Cerebellar nuclear complex (tissue), 1 donor: ENCODE data around the gene TFCP2L1.
"Not testable (repeated sequence)": the region's sequence is repeated elsewhere in the genome, so short reads cannot be mapped to it uniquely, and the experiment has no call there.

Source experiments
- DNase-seq, 2 experiments: peaks; one replicate each; lab custom pipeline; 2025; lab: John Stamatoyannopoulos, UW

The TFCP2L1 gene, protein sequence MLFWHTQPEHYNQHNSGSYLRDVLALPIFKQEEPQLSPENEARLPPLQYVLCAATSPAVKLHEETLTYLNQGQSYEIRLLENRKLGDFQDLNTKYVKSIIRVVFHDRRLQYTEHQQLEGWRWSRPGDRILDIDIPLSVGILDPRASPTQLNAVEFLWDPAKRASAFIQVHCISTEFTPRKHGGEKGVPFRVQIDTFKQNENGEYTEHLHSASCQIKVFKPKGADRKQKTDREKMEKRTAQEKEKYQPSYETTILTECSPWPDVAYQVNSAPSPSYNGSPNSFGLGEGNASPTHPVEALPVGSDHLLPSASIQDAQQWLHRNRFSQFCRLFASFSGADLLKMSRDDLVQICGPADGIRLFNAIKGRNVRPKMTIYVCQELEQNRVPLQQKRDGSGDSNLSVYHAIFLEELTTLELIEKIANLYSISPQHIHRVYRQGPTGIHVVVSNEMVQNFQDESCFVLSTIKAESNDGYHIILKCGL

DNA sequence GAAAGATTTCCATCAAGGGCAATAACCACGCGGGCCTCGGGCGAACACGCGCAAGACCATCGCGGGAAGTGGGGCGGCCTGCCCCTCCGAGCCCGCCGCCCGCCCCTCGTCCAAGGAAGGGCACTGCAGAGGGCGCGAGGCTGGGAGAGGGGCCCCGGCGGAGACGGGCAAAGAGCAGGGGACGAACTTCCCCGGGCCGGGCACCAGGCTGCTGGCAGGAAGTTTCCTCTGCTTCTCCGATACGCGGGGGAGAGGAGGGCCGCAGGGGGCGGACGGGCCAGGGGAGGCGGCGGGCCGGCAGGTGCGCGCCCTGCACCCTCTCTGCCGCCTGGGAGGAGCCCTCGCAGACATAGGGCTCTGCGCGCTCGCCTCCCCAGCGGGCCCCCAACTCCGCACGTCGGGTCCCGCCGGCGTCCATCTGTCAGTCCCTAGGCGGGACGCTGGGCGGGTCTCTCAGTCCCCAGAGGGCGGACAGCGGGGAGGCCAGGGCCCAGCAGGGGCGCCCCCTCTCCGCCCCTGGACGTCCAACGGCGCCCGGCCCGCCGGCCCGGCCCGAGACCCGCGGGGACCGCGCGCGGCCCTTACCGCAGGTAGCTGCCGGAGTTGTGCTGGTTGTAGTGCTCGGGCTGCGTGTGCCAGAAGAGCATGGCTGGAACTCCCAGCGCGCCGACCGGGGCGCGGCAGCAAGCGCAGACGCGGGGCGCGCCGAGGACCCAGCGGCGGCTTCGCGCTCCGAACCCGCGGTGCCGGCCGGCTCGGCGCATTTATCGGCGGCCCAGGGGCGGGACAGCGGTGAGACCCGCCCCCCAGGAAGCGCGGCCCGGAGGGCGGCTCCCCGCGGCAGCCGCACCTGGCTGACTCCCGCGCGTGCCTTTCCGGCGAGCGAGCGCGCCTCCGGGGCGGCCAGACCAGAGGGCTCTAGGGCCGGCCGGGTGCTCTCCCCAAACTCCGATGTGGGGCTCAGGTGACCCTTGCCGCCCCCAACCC, at the start of gene TFCP2L1:
Gene TFCP2L1, minus strand, starts transcription at position 740 of the 987 bp plus-strand sequence. Its CDS starts 93 bp downstream, at position 647.
- DNase-seq, result no peak

- no peak for DNase-seq
Measured at GRCh38 chr2:121333834-121334558, 49.0 kb upstream of the TFCP2L1 start.

GRCh38 chr2:121333231-121333630, 48.2 kb upstream of the TFCP2L1 start:
- DNase-seq, result no peak

DNA sequence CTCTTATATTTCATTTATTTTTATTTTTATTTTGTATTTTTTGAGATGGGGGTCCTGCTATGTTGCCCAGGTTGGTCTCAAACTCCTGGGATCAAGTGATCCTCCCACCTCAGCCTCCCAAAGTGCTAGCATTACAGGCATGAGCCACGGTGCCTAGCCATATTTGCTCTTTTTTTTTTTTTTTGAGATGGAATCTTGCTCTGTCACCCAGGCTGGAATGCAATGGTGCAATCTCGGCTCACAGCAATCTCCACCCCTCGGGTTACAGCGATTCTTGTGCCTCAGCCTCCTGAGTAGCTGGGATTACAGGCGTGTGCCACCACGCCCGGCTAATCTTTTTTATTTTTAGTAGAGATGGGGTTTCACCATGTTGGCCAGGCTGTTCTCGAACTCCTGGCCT, 46.3 kb upstream of the TFCP2L1 start:
- DNase-seq, result not testable (repeated sequence)

DNA sequence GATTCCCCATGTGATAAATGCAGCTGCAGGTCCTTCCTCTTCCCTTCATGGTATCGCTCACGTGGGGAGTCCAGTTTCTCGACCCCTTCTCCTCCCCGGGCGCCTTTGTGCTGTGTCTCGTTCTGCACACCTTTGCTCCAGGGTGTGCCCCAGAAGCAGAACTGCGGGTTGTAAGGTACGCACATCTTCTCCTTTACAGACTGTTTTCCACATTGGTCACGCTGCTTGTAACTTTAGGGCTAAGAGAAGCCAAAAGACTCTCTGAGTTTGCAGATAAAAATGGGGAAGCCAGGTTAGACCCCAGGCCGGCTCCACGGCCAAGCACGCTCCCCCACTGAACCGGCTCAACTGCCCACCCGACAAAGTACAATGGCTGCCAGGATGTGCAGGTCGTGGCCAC, 45.9 kb upstream of the TFCP2L1 start:
- DNase-seq, result no peak

GRCh38 chr2:121329786-121330185, 44.8 kb upstream of the TFCP2L1 start:
- no peak for DNase-seq

DNA sequence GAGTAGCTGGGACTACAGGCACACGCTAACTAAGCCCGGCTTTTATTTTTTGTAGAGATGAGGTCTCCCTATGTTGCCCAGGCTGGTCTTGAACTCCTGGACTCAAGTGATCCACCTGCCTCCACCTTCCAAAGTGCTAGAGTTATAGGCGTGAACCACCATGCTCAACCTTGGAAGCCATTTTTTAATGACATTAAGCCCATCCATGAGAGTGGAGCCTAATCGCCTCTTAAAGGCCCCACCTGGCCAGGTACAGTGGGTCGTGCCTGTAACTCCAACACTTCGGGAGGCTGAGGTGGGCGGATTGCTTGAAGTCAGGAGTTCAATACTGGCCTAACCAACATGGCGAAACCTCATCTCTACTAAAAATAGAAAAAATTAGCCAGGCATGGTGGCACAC, 41.6 kb upstream of the TFCP2L1 start:
- no peak for DNase-seq

DNA sequence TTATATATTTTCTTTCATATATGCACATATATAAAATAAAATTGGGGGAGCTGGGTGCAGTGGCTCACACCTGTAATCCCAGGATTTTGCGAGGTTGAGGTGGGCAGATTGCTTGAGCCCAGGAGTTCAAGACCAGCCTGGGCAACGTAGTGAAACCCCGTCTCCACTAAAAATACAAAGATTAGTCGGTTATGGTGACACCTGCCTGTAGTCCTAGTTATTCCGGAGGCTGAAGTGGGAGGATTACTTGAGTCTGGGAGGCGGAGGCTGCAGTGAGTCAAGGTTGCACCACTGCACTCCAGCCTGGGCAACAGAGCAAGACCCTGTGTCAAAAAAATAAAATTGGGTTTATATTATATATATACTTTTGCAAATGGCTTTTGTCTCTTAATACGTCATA, 39.6 kb upstream of the TFCP2L1 start:
- DNase-seq, result no peak

GRCh38 chr2:121321476-121321875, 36.5 kb upstream of the TFCP2L1 start:
- DNase-seq, result no peak

- DNase-seq, result no peak
Measured at GRCh38 chr2:121319941-121320340, 34.9 kb upstream of the TFCP2L1 start.

DNA sequence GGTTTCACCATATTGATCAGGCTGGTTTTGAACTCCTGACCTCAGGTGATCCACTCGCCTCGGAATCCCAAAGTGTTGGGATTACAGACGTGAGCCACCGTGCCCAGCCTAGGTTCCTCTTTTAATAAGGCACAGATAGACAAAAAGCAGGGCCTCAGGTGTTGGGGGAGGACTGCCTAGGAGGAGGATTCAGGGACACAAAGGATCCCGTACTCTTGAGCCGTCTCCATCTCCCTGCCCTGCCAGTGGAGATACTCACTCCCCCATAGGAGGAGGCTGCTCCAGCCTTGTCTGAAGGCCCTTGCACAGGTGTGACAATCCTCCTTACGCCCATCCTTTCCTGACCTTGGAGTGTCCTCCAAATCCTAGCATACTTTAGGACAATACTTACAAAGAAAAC, 32.0 kb upstream of the TFCP2L1 start:
- no peak for DNase-seq

GRCh38 chr2:121313701-121314100, 28.7 kb upstream of the TFCP2L1 start:
- not testable (repeated sequence) for DNase-seq

- DNase-seq, result no peak
Measured at GRCh38 chr2:121309801-121310200, 24.8 kb upstream of the TFCP2L1 start.

- no peak for DNase-seq
Measured at GRCh38 chr2:121309323-121309722, 24.3 kb upstream of the TFCP2L1 start.

DNA sequence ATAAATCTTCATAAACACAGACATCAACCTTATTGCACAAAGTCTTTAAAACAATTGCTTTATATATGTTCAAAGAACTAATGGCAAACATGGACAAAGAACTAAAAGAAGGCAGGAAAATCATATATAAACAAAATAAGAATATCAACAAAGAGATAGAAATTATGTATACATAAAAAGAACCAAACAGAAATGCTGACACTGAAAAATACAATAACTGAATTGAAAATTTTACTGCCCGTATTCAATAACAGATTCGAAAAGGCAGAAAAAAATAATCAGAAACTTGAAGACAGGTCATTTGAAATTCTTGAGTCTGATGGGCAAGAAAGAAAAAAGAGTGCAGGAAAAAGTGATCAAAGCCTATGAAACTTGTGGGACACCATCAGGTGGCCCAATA, 22.0 kb upstream of the TFCP2L1 start:
- DNase-seq, result no peak

DNA sequence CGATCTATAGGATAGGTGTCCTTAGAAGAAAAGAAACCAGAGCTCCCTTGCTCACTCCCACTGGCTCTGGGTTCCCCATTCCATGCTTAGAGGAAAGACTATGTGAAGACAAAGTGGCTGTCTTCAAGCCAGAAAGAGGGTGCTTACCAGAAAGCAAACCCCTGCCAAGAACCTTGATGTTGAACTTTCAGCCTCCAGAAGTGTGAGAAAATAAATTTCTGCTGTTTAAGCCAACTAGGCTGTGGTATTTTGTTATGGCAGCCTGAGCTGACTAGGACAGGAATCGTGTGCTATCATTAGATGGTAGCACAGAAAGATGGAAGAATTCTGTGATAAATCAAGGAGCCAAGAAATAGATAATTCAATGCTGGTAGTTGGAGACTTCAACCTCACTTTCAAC, 19.9 kb upstream of the TFCP2L1 start:
- DNase-seq, result no peak

- no peak for DNase-seq
Measured at GRCh38 chr2:121303531-121304263, 18.7 kb upstream of the TFCP2L1 start.

- DNase-seq, result not testable (repeated sequence)
Measured at GRCh38 chr2:121301190-121301589, 16.2 kb upstream of the TFCP2L1 start.

DNA sequence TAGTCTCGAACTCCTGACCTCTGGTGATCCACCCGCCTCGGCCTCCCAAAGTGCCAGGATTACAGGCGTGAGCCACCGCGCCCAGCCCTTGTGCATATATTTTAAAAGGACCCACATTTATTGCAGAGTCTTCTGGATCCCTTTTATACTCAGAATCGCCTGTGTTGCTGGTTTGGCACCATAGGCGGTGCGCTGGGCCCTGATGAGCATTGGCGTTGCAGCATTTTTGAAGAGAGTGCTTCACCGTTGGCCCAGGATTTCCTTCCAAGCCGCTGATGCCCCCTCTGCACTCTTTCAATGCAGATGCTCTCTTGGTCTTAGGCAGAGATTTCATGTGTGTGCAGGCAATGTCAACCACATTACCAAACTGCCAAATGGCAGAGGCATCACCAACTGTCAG, 13.5 kb upstream of the TFCP2L1 start:
- DNase-seq, result no peak

DNA sequence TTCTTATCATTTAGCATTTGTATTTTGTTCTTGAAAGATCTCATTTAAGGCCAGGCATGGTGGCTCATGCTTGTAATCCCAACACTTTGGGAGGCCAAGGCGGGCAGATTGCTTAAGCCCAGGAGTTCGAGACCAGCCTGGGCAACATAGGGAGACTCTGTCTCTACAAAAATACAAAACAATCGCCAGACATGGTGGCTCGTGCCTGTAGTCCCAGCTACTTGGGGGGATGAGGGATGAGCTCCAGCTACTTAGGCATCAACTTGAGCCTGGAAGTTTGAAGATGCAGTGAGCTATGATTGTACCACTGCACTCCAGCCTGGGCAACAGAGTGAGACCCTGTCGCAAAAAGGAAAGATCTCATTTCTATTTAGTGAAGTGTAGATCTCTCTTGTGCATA, 12.9 kb upstream of the TFCP2L1 start:
- DNase-seq, result not testable (repeated sequence)

DNA sequence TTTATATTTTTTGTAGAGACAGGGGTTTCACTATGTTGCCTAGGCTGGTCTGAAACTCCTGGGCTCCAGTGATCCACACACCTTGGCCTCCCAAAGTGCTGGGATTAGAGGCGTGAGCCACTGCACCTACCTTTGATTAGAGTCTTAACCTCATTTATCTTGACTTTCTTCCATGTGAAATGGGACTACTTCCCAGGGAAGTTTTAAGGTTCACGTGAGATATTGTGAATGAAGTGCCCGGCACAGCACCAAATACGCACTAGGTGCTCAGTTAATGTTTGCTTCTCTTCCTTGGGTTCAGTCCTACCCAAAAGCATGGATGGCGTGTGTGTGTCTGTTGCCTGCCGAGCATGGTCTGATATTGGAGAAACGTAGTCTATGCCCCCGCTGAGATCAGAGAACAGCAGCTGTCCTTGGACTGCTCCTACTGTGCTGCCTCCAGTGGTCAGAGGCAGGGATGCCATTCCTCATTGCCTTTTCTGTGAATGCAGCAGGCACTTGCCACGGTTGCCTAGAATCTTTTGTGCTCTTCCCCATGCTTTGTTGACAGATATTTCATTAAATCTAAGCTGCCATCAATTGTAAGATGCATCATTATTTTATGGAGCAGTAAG, 12.3 kb upstream of the TFCP2L1 start:
- DNase-seq, result no peak
